LHCN-M2 (cell line): Measurements from ENCODE around the gene TRIM17. TPM values are rescaled to one million over a fixed set of nuclear protein-coding genes. Genes with fewer than 3 reads are reported as not detected.
A peak's percentile ranks its signal among the peaks of the same experiment; 100 is the strongest.

ENCODE experiments used
- DNase-seq: peaks from one replicate; pipeline ENCODE4 v3.0.0-alpha.2; 2012; ENCODE audit warnings: low read depth
- total RNA-seq: library from RNA; depleted of rRNA; stranded (reverse); fragments of >200 nt; gene quantifications from 2 replicates; pipeline ENCODE4 v1.2.3, GENCODE V29; 2014

TRIM17 gene
- total RNA-seq, 1 experiment from 2014 or later, result not detected

DNA sequence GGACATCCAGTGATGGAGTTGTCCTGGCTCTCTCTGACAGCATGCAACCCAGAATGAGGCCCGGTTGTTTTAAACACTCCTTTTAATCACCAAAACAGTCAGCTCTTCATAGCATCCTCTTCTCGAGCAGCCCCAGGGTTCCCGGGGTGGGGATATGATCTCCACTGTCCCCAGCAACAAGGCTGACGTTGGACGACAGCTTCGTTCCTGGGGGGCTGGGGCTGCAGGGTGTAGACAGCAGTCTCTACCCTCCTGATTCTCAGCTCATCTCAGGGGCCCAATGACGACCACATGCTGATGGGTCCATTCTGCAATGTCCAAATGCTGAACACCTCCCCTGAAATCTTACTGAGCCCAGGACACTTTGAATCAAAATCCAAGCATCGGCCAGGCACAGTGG lies 37.0 kb downstream of the TRIM17 start:
- no peak for DNase-seq

DNA sequence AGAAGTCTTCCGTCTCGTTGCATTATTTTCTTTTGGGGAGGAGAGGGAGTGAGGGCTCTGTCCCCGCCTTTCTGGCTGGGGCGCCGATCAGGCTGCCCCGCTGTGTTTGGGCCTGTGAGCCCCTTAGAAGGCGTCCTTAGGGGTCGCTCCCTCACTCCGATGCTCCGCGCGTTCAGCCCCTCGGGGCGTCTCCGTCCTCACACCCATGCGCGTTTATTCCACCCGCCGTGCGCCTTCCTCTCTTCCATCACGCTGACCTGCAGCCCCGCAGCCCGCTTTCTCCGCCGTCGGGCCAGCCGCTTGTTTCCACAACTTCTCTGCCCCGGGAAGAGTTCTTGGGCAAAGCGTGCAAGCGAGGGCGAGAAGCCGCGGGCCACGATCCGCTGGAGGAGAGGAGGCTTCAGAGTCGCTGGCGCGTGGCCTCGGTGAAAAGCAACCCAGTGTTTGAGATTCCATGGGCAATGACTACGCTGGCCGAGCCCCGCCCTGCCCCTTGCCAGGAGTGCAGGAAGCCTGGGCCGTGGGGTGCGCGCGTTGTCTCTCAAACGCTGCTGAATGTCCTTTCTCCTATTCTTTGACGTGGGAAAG lies 37.7 kb downstream of the TRIM17 start:
- peak; percentile 1 for DNase-seq

DNA sequence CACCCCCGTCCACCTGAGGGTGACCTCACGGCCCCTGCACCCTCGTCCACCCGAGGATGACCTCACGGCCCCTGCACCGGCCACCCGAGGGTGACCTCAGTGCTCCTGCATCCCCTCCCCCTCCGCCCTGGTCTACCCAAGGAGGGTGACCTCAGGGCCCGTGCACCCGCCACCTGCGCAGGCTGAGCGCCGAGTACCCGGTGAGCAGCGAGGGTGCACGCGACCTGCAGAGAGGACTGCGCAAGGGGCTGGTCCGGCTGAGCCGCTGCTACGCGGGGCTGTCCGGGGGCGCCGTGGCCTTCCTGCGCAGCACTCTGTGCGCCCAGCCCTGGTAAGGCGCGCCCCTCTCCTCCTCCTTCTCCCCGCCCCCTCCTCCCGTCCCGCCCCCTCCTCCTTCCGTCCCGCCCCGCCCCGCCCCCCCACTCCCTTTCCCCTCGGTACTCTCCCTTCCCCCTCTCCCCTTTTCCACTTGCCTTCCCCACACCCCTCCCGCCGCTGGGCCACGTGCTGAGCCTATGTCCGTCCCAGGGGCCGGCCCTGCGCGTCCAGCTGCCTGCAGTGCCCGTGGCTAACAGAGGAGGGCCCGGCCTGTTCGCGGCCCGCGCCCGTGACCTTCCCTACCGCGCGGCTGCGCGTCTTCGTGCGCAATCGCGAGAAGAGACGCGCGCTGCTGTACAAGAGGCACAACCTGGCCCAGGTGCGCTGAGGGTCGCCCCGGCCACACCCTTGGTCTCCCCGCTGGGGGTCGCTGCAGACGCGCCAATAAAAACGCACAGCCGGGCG lies 38.4 kb downstream of the TRIM17 start:
- DNase-seq, result peak; percentile 43

DNA sequence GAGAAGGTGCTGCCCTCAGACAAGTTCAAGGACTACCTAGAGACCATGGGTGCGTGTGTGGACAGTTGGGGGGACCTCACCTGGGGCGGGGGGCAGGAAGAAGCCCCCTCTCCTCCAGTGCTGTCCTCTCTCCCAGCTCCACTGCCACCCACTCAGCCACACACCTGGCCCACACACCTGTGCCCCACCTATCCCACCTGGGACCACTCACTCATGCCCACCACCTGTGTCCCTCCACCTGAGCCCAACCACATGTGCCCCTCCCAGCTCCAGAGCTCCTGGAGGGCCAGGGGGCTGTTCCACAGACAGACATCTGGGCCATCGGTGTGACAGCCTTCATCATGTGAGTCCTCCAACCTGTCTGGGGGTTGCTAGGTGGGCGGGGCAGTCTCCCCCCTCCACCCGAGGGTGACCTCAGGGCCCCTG lies 39.0 kb downstream of the TRIM17 start:
- no peak for DNase-seq

DNA sequence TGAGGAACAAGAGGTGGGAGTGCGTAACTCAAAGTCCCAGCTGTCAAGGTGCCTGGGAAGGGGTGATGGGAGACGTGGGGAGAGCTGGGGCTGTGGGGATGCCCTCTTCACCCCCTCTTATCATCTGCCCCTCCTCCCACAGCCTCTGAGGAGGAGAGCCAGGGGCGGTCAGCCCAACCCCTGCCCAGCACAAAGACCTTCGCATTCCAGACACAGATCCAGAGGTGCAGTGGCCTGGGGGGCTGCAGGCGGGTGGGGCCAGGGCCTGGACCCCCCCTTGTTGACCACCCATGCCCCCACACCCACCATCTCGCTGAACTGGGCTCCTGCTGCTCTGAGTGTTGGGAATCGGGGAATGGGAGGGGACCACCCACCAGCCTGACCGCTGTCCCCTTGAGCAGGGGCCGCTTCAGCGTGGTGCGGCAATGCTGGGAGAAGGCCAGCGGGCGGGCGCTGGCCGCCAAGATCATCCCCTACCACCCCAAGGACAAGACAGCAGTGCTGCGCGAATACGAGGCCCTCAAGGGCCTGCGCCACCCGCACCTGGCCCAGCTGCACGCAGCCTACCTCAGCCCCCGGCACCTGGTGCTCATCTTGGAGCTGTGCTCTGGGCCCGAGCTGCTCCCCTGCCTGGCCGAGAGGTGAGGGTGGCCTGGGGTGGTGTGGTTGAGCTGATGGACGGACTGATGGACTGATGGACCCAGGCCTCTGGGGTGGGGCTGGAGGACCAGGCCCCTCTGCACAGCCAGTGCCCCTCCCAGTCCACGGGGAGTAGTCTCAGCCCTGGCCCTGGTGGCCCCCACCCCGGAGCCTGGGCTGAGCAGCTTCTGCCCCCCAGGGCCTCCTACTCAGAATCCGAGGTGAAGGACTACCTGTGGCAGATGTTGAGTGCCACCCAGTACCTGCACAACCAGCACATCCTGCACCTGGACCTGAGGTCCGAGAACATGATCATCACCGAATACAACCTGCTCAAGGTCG lies 39.7 kb downstream of the TRIM17 start:
- no peak for DNase-seq

DNA sequence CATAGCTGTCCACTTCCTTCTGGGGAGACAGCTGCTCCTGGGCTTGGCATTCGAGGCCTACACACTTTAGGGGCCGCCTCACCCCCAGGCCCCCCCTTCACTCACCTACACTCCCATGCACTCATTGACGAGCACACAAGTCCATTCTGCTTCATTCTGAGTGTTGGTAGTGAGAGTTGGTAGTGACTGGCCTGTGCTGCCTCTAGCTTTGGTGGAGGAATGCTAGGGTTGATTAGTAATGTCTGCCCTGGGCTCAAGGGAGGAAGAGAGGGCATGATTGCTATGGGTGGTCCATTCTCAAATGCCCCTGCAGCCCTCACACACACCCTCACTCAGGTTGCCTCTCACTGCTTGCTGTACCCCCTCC lies 40.4 kb downstream of the TRIM17 start:
- peak; percentile 2 for DNase-seq

DNA sequence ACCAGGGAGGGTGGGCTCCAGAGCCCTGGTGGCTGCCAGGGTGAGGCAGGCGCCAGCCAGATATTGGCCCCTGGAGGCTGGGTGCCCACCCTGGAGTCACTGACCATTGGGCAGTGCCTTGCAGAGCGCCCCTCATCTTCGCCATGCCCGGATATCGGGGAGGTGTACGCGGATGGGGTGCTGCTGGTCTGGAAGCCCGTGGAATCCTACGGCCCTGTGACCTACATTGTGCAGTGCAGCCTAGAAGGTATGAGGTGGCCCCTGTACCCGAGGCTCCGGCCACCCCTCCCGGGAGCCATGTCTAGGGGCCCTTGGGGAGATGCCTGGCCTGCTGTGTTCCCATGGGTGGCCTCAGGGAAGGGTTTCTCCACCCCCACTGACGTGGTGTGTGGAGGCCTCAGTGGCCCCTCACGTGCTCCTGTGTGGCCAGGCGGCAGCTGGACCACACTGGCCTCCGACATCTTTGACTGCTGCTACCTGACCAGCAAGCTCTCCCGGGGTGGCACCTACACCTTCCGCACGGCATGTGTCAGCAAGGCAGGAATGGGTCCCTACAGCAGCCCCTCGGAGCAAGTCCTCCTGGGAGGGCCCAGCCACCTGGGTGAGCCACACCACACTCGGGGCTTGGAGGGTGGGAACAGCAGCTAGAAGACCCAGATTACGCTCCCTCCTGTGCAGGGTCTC lies 40.9 kb downstream of the TRIM17 start:
- DNase-seq, result no peak

DNA sequence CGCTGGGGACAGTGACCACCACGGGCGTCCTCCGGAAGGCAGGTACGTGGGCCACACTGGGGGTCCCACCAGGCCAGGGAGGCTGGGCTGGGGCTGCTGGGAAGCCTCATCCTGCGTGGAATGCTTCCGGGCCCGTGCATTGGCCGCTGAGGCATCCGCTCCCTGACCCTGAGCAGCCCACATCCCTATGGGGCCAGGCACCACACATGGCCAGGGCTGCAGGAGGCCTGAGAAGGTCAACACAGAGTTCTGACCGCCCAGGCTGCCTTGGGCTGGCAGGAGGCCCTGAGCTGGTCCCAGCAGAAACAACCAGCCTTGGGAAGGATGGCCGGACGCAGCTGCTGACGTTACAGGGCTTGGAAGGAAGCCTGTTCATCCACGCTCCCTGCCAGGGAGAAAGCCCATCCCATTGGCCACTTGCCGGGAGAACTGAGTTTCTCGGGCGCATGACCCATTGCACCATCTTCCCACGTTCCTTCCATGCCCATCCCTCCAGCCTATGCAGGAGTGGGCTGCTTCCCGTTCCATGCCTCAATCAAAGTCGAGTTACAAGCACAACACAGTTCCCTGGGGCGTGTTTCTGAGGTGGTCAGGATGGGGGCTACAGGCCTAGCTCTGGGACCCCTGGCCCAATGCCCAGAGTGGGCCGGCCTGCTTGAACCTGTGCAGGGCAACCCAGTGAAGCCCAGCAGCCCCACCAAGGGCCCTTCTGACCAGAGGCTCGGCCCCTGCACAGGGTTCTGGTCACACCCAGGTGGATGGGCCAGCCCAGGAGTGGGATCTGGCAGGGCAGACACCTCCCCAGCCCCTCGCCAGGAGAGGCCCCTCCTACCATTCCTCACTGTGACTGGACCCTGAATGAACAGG lies 41.7 kb downstream of the TRIM17 start:
- DNase-seq, result peak; percentile 72

DNA sequence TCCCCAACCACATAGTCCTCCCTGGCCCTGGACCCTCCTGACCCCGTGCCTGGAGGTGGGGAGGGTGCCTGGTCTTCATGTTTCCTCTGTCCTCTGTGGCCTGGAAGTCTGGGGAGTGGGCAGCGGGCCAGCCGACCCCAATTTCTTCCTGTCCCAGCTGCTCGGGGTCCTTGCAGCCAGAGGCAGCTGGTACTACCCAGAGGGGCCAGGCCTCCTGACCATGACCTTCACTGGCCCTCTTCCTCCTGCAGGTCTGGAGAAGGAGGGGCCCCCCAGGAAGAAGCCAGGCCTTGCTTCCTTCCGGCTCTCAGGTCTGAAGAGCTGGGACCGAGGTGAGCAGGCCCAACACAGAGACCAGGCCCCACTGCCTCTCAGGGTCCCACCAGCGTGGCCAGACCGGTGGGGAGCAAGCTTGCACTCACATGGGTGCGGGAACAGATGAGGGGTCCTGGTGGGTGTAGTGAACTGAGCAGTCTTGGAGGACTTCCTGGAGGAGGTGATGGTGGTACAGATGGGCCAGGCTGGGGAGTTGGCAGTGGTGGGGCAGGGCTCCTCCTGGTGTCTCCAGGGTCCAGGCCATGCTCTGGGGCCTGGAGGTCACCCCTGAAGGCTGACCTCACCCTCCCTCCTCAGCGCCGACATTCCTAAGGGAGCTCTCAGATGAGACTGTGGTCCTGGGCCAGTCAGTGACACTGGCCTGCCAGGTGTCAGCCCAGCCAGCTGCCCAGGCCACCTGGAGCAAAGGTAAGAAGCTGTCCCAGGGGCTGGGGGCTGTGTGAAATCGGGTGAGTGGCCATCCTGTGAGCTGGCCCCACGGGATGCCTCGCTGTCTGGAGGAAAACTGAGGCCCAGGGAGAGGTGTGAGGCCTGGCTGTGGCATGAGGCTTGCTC lies 42.7 kb downstream of the TRIM17 start:
- DNase-seq, result no peak

DNA sequence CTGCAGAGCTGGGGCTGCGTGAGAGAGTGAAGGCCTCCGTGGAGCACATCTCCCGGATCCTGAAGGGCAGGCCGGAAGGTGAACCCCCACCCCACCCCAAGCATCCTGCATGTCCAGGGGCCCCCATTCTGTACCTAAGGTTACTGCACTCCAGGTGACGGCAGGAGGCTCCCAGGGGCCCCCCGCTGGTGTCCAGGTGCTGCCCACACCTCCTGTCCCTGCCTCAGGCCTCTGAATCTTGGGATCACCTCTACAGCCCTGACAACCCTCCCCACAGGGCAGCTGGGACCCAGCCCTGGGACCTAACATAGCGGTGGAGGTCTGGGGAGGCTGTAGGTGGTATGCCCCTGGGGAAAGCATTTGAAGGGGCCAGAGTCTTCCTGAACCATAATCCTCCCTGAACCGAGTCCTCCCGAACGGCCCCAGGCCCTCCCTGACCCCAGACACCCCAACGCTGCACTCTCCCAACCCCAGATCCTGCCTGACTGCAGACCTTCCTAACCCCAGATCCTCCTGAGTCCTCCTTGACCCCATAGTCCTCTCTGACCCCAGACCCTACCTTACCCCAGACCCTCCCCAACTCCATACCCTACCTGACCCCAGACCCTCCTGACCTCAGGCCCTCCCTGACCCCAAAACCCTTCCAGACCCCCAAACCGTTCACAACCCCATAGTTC lies 43.5 kb downstream of the TRIM17 start:
- no peak for DNase-seq

DNA sequence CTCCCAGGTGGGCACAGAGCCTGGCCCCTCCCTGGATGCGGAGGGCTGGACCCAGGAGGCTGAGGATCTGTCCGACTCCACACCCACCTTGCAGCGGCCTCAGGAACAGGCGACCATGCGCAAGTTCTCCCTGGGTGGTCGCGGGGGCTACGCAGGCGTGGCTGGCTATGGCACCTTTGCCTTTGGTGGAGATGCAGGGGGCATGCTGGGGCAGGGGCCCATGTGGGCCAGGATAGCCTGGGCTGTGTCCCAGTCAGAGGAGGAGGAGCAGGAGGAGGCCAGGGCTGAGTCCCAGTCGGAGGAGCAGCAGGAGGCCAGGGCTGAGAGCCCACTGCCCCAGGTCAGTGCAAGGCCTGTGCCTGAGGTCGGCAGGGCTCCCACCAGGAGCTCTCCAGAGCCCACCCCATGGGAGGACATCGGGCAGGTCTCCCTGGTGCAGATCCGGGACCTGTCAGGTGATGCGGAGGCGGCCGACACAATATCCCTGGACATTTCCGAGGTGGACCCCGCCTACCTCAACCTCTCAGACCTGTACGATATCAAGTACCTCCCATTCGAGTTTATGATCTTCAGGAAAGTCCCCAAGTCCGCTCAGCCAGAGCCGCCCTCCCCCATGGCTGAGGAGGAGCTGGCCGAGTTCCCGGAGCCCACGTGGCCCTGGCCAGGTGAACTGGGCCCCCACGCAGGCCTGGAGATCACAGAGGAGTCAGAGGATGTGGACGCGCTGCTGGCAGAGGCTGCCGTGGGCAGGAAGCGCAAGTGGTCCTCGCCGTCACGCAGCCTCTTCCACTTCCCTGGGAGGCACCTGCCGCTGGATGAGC lies 44.3 kb downstream of the TRIM17 start:
- no peak for DNase-seq

DNA sequence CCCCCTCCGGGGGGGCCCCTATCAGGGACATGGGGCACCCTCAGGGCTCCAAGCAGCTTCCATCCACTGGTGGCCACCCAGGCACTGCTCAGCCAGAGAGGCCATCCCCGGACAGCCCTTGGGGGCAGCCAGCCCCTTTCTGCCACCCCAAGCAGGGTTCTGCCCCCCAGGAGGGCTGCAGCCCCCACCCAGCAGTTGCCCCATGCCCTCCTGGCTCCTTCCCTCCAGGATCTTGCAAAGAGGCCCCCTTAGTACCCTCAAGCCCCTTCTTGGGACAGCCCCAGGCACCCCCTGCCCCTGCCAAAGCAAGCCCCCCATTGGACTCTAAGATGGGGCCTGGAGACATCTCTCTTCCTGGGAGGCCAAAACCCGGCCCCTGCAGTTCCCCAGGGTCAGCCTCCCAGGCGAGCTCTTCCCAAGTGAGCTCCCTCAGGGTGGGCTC lies 44.9 kb downstream of the TRIM17 start:
- no peak for DNase-seq

DNA sequence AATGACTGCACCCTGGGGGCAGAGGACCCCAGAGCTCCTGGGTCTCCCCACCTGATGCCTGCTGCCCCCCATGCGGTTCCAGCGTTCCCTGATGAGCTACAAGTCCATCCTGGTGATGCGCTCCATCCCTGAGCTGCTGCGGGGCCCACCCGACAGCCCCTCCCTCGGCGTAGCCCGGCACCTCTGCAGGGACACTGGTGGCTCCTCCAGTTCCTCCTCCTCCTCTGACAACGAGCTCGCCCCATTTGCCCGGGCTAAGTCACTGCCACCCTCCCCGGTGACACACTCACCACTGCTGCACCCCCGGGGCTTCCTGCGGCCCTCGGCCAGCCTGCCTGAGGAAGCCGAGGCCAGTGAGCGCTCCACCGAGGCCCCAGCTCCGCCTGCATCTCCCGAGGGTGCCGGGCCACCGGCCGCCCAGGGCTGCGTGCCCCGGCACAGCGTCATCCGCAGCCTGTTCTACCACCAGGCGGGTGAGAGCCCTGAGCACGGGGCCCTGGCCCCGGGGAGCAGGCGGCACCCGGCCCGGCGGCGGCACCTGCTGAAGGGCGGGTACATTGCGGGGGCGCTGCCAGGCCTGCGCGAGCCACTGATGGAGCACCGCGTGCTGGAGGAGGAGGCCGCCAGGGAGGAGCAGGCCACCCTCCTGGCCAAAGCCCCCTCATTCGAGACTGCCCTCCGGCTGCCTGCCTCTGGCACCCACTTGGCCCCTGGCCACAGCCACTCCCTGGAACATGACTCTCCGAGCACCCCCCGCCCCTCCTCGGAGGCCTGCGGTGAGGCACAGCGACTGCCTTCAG lies 45.5 kb downstream of the TRIM17 start:
- DNase-seq, result no peak

DNA sequence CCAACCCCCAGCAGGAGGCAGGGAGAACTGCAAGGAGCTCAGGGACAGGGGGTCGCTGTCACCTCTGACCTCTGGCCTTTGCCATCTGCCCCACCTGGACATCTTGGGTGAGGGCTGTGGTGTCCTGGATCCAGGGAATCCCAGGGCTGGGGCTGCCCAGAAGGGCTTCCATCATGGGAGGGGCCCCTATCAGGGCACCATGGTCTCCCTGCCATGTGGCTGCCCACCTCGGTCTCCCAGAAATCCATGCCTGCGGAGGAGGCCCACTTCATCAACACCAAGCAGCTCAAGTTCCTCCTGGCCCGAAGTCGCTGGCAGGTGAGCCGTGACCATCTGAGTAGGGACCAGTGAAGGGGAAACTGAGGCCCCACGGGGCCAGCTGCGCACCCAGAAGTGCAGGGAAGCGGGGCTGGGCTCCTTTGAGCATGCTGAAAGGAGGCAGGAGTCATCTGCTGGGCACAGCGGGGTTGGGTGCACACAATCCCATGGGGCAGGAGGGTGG lies 46.2 kb downstream of the TRIM17 start:
- no peak for DNase-seq

DNA sequence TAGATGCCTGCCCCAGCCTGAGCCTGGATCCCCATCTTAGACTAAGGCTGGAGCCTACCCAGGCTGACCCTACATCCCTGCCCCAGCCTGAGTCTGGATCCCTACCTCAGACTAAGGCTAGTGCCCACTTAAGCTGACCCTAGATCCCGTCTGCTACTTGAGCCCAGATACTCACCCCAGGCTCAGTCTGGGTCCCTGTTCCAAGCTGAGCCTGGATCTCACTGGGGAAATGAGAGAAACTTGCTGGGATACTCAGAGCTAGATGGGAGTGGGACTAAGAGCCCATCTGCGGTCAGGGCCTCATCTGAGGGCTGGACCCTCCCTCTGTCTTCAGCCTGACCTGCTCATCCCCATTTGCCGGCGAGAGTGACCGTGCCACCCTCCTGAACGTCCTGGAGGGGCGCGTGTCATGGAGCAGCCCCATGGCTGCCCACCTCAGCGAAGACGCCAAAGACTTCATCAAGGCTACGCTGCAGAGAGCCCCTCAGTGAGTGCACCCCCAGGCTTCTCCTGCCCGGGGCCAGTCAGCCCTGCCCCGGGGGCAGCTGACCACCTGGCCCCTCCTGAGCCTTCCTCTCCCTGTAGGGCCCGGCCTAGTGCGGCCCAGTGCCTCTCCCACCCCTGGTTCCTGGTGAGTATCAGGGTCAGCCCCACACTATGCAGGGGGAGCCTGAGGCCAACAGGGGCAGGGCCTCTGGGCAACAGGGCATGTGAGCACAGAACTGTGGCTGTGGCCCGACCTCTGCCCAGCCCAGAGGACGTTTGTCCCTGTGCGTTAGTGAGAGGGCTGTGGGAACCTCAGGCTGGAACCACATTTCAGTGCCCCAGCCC lies 46.8 kb downstream of the TRIM17 start:
- DNase-seq, result no peak
